Left ventricle myocardium inferior (tissue), 1 donor: Measurements from ENCODE around the gene ATOH1. TPM values are rescaled to one million over a fixed set of nuclear protein-coding genes. Genes with fewer than 3 reads are reported as not detected.

Source experiments
- DNase-seq: peaks from one replicate; pipeline ENCODE4 v3.0.0-alpha.2; 2020
- H3K27ac ChIP-seq: fragments of 200-600 bp; replicated peaks from 2 replicates; pipeline ENCODE4 v1.8.0; 2021
- H3K27me3 ChIP-seq: fragments of 200-600 bp; 2 replicates; pipeline ENCODE4 v1.8.0; 2021; ENCODE audit warnings: low read depth
- H3K36me3 ChIP-seq: fragments of 200-600 bp; 2 replicates; pipeline ENCODE4 v1.8.0; 2021
- H3K4me1 ChIP-seq: fragments of 200-600 bp; 2 replicates; pipeline ENCODE4 v1.8.0; 2021
- H3K4me3 ChIP-seq: fragments of 200-600 bp; 2 replicates; pipeline ENCODE4 v1.8.0; 2021; ENCODE audit warnings: mild to moderate bottlenecking, moderate library complexity
- H3K9me3 ChIP-seq: fragments of 200-600 bp; replicated peaks from 2 replicates; pipeline ENCODE4 v1.8.0; 2021
- CTCF ChIP-seq: fragments of 200-600 bp; IDR thresholded peaks from 2 replicates; pipeline ENCODE4 v1.8.0; 2021; ENCODE audit warnings: antibody characterized with exemption, mild to moderate bottlenecking, borderline replicate concordance
- intact Hi-C: fragments of 100-400 bp; cut with micrococcal nuclease; formaldehyde crosslinking; loops from one replicate; pipeline ENCODE4 v1.11.0; 2022
- total RNA-seq: library from RNA; stranded (reverse); fragmentation: NEBNext Ultra II Directional; extraction: Animal tissue kit (Norgen Biotek cat#: 25700); gene quantifications from one replicate; pipeline ENCODE4 v1.2.1, GENCODE V29; 2021
- donor health status: DM: no; HTN: yes; CAD: no; lungs with severe emphysema.

Gene ATOH1
- total RNA-seq, 1 donor from 2014 or later, result not detected

GRCh38 chr4:93828995-93829819, 654 bp downstream of the ATOH1 start:
- H3K27me3 ChIP-seq, result peaks cover 89% of the 10 kb centered on the region
- DNase-seq, result no peak

GRCh38 chr4:93829820-93830687, 1.5 kb downstream of the ATOH1 start:
- intact Hi-C loops, result no loop called here
- Histone ChIP-seq H3K27ac (no peak overlapping the region), H3K27me3 (peaks cover 98% of the 10 kb centered on the region), H3K9me3 (no peaks in the 10 kb centered on the region), H3K4me3 (peak overlapping the region; percentile 63), H3K36me3 (no peaks in the 10 kb centered on the region), H3K4me1 (peaks cover 36% of the 10 kb centered on the region)
- no peak for DNase-seq
- TF ChIP-seq CTCF, result no peak

More at GRCh38 chr4:93828995-93829819, 654 bp downstream of the ATOH1 start:
- no peak overlapping the region for H3K27ac ChIP-seq
- H3K4me3 ChIP-seq, result peak overlapping the region; percentile 63
- no peaks in the 10 kb centered on the region for H3K36me3 ChIP-seq
- intact Hi-C loops, result no loop called here
- H3K4me1 ChIP-seq, result peaks cover 30% of the 10 kb centered on the region
- H3K9me3 ChIP-seq, result no peaks in the 10 kb centered on the region
- TF ChIP-seq CTCF, result no peak

GRCh38 chr4:93831716-93832496, 3.4 kb downstream of the ATOH1 start:
- H3K27me3 ChIP-seq, result peaks cover 97% of the 10 kb centered on the region
- H3K27ac ChIP-seq, result no peak overlapping the region
- intact Hi-C loops, result no loop called here
- TF ChIP-seq CTCF, result no peak
- DNase-seq, result no peak
- no peak overlapping the region for H3K4me3 ChIP-seq
- H3K36me3 ChIP-seq, result no peaks in the 10 kb centered on the region
- peaks cover 36% of the 10 kb centered on the region for H3K4me1 ChIP-seq
- H3K9me3 ChIP-seq, result no peaks in the 10 kb centered on the region

- DNase-seq, result no peak
- H3K4me1 ChIP-seq, result peaks cover 12% of the 10 kb centered on the region
- no peak overlapping the region for H3K27ac ChIP-seq
- peak overlapping the region; percentile 48 for H3K4me3 ChIP-seq
- H3K9me3 ChIP-seq, result no peaks in the 10 kb centered on the region
- intact Hi-C loops, result no loop called here
- no peak for TF ChIP-seq CTCF
- peaks cover 71% of the 10 kb centered on the region for H3K27me3 ChIP-seq
- no peaks in the 10 kb centered on the region for H3K36me3 ChIP-seq
These were observed 5.9 kb downstream of the ATOH1 start for GRCh38 chr4:93834249-93835066.

- H3K9me3 ChIP-seq, result no peaks in the 10 kb centered on the region
These were observed 7.4 kb downstream of the ATOH1 start for GRCh38 chr4:93835929-93836328.

More at GRCh38 chr4:93835929-93836328, 7.4 kb downstream of the ATOH1 start:
- peaks cover 57% of the 10 kb centered on the region for H3K27me3 ChIP-seq
- no peaks in the 10 kb centered on the region for H3K36me3 ChIP-seq
- H3K4me1 ChIP-seq, result peaks cover 7% of the 10 kb centered on the region
- no peak overlapping the region for H3K27ac ChIP-seq
- no peak for DNase-seq
- no peak overlapping the region for H3K4me3 ChIP-seq
- no peak for TF ChIP-seq CTCF
- intact Hi-C loops, result no loop called here
